ENCODE data around the gene PSMC3. TPM values are rescaled to one million over a fixed set of nuclear protein-coding genes. Genes with fewer than 3 reads are reported as not detected.
A peak's percentile ranks its signal among the peaks of the same experiment; 100 is the strongest.

PSMC3 gene
- total RNA-seq, 1 donor from 2014 or later: 97.5 TPM

DNA sequence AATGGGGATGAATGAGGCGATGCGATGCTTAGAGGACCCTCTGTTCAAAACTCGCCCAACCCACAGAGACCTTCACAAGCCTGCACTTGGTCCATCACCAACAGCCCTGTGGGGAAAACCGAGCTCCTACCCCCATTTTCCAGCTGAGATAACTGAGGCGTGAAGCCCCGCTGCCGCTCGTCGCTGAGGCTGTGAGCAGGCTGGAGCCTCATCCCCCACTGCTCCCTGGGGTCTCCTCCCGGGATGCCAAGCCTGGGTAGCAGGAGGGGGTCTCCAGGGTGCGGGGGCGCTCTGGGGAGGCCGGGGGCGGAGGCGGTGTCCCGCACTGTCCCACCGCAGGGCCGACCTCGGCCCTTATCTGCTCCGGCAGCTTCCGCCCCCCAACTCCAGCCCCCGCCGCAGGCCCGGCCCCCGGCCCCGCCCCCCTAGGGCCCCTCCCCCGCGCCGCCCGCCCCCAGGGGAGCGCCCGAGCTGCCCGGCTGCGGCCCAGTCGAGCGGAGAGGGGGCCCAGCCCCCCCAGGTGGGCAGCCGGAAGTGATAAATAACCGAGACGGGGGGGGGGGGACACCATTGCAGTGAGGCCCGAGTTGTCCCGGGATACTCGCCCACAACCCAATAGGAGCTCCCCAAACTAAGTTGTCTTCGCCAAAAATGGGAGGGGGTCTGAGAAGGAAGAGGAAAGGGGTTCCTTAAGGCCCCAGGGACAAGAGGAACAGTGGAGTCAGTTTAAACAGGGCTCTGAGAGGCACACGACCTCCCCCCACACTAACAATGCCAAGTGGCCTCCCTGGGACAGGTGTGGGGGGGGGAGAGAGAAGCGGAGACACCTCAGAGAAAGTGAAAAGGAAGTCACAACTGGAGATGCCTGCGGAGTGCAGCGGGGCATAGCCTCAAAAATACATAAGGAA lies 26.1 kb downstream of the PSMC3 start:
- ATAC-seq (peak; percentile 71), DNase-seq (ENCODE audit: low spot score) (no peak)
- intact Hi-C loops (cut with DNase I): no loop called here

DNA sequence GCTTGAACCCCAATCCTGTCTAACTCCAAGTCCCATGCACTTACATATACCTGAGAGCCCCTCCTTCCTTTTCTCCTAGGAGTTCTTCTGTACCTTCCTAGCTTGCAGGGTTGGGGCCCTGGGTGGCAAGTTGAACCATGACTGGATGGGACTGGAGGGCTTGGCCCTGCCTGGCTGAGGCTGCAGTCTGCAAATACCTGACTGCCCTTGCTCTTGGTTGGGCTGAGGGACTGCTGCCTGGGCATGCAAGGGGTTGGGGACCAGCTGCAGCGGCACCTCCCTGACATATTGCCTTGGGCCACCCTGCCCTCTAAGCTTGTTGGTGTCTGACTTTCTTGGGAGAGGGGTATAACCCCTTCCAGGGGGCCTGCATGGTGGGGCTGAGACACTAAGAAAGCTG lies 27.7 kb downstream of the PSMC3 start:
- DNase-seq (ENCODE audit: low spot score) (no peak), ATAC-seq (no peak)
- intact Hi-C loops (cut with DNase I): no loop called here

DNA sequence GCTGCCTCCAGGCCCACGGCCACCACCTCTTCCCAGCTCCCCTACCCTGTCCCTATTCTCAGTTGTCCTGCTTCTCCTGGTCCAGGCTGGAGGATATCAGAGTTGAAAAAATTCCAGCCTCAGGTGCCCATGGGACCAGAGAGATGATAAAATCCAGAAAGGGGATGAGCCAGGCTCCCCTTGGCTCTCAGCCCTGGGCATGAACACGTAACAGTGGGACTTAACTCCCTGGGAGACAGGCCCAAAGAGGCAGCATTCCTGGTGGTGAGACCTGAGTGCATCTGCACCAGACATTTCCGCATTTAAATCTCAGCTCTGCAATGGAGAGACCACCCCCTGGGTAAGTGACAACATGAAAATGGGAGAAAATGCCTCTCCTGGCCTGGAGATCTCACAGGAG lies 28.2 kb downstream of the PSMC3 start:
- intact Hi-C loops (cut with DNase I): no loop called here
- DNase-seq (ENCODE audit: low spot score) (no peak), ATAC-seq (no peak)

GRCh38 chr11:47396049-47396320 lies 30.3 kb downstream of the PSMC3 start:
- intact Hi-C loops (cut with DNase I): no loop called here
- ATAC-seq (no peak), DNase-seq (ENCODE audit: low spot score) (no peak)

- intact Hi-C loops (cut with DNase I): no loop called here
- no peak for DNase-seq (ENCODE audit: low spot score)
- peak; percentile 1 for ATAC-seq
Measured at GRCh38 chr11:47395223-47396048, 30.8 kb downstream of the PSMC3 start.

GRCh38 chr11:47394322-47395222 lies 31.7 kb downstream of the PSMC3 start:
- intact Hi-C loops (cut with DNase I): no loop called here
- DNase-seq (ENCODE audit: low spot score): no peak

DNA sequence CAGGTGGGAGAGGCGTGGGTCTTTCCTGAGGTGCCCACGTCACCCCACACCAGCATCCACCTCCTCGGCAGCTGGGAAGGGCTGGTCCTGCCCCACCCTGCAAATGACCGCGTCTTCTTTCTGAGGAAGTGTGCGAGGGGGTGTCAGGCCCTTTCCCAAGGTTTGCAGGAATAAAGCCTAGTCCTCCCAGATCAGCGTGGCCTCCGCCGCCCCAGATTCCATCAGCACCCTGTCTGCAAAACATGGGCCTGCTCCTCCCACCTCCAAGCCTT lies 32.3 kb downstream of the PSMC3 start:
- DNase-seq (ENCODE audit: low spot score): no peak
- ATAC-seq: peak; percentile 1
- intact Hi-C loops (cut with DNase I): no loop called here

More at GRCh38 chr11:47394322-47395222, 31.7 kb downstream of the PSMC3 start:
- peak; percentile 53 for ATAC-seq

DNA sequence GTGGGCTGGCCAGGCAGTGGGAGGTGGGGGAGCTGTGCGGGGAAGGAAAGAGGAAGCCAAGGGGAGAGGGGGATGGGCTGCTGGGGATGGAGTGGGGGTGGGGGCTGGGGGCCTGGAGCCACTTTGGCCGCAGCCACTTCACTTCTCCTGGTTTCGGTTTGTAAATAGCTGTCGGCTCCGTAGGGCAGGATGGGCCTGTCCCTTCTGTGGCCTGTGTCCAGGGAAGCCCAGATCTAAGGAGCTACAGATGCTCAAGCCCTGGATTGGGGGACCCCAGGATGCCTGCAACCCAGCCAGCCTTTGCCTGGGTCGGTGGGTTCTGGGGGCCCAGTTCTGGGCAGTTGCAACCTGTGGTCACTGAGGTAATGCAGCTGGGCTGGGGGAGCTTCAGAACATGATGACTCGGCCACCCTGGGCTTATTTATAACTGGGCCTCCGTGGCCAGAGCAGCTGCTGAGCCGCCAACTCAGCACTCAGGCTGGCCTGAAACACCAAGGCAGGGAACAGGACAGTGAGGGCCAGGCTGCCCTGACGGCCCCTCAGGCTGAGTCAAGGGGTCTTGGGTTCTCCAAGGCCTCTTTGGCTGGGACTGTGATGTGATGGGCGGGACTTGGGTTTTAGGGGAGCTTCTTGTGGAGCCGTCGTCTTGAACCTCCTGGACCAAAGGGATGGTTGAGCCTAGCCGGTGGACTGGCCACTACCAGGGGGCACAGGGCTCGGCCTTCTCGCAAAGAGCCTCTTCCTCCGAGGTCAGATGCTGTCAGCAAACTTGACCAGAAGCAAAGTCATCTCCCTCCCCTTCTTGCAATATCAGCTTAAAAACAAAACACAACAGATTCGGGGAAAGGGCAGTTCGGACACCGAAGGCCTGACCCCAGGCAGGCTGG lies 32.8 kb downstream of the PSMC3 start:
- intact Hi-C loops (cut with DNase I): no loop called here
- peak; percentile 69 for ATAC-seq
- peak; percentile 73 for DNase-seq (ENCODE audit: low spot score)

- intact Hi-C loops (cut with DNase I): no loop called here
- no peak for DNase-seq (ENCODE audit: low spot score)
- peak; percentile 8 for ATAC-seq
Measured at GRCh38 chr11:47392546-47393162, 33.6 kb downstream of the PSMC3 start.

- DNase-seq (ENCODE audit: low spot score) (no peak), ATAC-seq (no peak)
- intact Hi-C loops (cut with DNase I): no loop called here
Measured at GRCh38 chr11:47391711-47392432, 34.4 kb downstream of the PSMC3 start.

DNA sequence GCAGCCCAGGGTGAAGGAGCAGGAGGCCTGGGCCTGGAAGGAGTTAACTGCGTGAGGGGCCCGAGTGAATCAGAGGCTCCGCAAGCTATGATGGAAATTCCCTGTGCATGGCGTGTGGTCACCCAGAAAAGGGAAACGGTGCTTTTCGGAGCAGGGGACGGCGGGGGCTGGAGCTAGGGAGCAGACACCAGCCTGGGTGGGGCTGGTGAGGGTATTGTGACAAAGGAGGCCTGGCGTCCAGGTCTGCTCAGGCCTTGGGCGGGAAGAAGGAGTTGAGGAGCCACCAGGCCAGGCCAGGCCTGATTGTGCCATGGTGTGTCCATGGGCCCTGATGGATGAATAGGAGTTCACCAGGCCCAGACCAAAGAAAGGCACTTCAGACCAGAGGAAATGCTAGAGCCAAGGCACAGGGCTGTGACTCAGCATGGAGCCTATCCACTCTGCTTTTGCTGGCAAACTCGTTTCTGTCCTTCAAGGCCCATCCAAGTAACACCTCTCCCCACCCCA lies 35.1 kb downstream of the PSMC3 start:
- ATAC-seq (peak; percentile 22), DNase-seq (ENCODE audit: low spot score) (peak; percentile 66)
- intact Hi-C loops (cut with DNase I): no loop called here

- intact Hi-C loops (cut with DNase I): no loop called here
- ATAC-seq (no peak), DNase-seq (ENCODE audit: low spot score) (no peak)
Measured at GRCh38 chr11:47390422-47390760, 35.8 kb downstream of the PSMC3 start.

GRCh38 chr11:47389577-47390421 lies 36.4 kb downstream of the PSMC3 start:
- DNase-seq (ENCODE audit: low spot score): no peak
- ATAC-seq: no peak
- intact Hi-C loops (cut with DNase I): no loop called here

GRCh38 chr11:47388697-47389576 lies 37.3 kb downstream of the PSMC3 start:
- intact Hi-C loops (cut with DNase I): no loop called here
- ATAC-seq: no peak
- no peak for DNase-seq (ENCODE audit: low spot score)

DNA sequence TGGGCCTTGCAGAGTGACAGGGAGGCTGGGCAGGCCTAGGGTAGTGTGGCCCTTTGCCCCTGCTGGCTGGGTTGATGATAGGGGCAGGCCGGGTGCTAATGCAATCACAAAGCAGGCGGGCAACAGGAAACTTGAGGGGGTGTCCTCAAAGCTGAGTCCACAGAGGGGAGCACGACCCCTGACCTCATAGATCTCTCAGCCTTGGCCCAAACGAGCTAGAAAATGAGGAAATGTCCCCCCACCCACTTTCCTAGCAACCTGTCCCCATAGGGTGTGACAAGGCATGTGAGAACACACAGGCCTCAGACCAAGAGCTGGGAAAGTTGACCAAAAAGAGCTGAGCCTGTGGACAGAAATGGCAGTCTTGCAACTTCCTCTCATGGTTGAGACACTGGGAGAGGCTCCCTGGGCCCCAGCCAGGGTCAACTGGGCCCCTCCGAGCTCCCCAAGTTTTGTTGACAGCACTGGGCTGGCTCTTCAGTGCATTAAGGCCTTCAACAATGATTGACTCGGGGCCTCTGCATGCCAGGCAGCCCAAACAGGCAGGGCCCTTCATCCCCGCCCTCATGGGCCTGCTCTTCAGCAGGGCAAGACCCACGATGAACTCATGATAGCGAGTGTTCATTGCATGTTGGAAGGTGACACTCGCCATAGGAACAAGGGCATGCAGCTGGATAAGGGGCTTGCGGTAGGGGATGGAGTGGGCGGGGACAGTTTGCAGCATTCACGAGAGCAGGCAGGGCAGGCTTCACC lies 38.1 kb downstream of the PSMC3 start:
- ATAC-seq: no peak
- intact Hi-C loops (cut with DNase I): no loop called here
- DNase-seq (ENCODE audit: low spot score): no peak
